ENCODE data around the gene XYLB.

GRCh38 chr3:38411591-38411990 lies 65.0 kb downstream of the XYLB start:
- TF ChIP-seq CTCF (conservative IDR thresholded peaks at IDR 0.05; ENCODE audit: low read length) (no peak), EZH2phosphoT487 (IDR thresholded peaks at IDR 0.05; ENCODE audit: borderline replicate concordance, low read depth, low read length) (no peak)

All from OCI-LY7 (cell line).